ENCODE results near the gene MOCS1.

The MOCS1 gene

DNA sequence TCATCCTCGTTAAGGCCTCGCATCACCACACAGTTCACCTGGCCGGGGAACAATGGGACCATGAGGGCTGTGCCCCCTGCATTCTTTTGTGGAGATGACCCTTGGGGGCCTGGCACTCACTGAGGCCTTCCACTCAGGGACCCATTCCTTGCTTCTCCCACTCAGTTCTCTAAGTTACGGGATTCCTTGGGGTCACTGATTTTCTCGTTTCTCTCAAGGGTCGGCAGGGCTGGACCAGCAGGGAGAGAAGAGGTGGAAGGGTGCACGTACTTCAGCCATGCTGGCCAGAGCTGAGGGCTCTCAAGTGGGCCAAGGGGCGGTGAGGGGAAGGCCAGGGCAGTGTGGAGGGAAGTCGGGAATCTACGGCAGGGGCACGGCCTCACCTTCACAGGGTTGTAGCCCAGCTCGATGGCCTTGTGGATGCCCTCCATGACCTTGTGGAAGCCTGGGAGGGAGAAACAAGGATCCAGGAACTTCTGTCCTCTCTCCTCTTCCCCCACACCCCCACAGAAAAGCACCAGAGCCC lies 20.8 kb downstream of the MOCS1 start:
- WGBS (ENCODE audit: insufficient coverage, insufficient read length) = no CpG with 5 or more reads among the region's 12 CpGs
- DNase-seq (ENCODE audit: low read depth, low spot score) = no peak

DNA sequence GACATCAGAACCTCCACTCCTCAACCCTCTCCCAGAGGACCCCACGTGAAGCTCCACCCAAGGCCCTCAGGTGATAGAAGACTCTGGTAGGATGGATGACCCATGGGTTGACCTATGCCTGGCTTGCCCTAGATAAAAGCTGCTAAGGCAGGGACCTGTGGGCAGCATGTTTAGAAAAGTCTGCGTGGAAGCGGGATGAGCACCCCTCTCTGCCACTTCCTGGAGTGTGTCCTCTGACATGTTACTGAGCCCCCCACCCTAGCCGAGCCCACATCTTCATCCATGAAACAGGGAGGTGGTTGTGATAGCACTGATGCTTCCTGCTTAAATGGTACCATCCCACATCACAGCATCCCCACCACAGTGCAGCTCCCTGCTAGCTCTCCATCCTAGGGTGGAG lies 21.8 kb downstream of the MOCS1 start:
- WGBS (ENCODE audit: insufficient coverage, insufficient read length) = no CpG with 5 or more reads among the region's 4 CpGs
- H3K27me3 ChIP-seq (ENCODE audit: control insufficient read depth, insufficient read depth, low read length) = no peaks in the 10 kb centered on the region
- no peaks in the 10 kb centered on the region for H3K4me1 ChIP-seq (ENCODE audit: control insufficient read depth, insufficient read depth, low read length)
- no peak overlapping the region for H3K4me3 ChIP-seq (ENCODE audit: low read length)
- H3K27ac ChIP-seq (ENCODE audit: low read length) = no peak overlapping the region
- no peaks in the 10 kb centered on the region for H3K36me3 ChIP-seq (ENCODE audit: control insufficient read depth, insufficient read depth, low read length)
- H3K9me3 ChIP-seq (ENCODE audit: control insufficient read depth, insufficient read depth, low read length) = no peaks in the 10 kb centered on the region
- no peak for DNase-seq (ENCODE audit: low read depth, low spot score)

More for the DNA sequence above, 20.8 kb downstream of the MOCS1 start:
- no peaks in the 10 kb centered on the region for H3K4me1 ChIP-seq (ENCODE audit: control insufficient read depth, insufficient read depth, low read length)
- no peak overlapping the region for H3K4me3 ChIP-seq (ENCODE audit: low read length)
- no peaks in the 10 kb centered on the region for H3K36me3 ChIP-seq (ENCODE audit: control insufficient read depth, insufficient read depth, low read length)
- H3K27ac ChIP-seq (ENCODE audit: low read length) = no peak overlapping the region
- no peaks in the 10 kb centered on the region for H3K27me3 ChIP-seq (ENCODE audit: control insufficient read depth, insufficient read depth, low read length)
- no peaks in the 10 kb centered on the region for H3K9me3 ChIP-seq (ENCODE audit: control insufficient read depth, insufficient read depth, low read length)

DNA sequence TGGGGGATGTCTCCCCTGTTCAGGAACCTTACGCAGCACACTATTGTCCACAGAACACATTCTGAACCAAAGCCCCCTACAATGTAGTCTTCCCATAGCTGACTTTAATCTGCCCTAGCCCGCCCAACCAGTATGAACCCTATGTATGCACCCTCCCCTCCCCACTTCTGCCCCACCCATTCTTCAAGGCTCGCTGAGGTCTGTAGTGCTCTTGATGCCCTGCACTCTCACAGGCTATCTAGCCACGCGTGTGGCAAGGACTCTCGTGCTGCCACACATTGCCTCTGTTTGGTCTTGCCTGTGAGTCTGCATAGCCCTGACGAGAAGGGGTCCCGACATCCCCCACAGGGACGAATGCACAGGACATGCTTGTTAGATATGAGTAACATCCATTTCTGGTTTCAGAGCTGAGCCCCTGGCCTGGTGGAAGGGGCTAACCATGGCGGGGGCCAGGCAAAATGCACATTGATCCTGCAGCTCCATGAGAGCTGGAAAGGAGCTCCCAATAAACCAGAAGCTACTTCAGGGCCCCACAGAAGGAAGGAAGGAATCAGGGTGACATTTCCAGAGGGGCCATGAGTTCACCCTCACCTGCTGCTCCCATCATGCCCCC lies 22.6 kb downstream of the MOCS1 start:
- H3K27me3 ChIP-seq (ENCODE audit: control insufficient read depth, insufficient read depth, low read length) = no peaks in the 10 kb centered on the region
- H3K27ac ChIP-seq (ENCODE audit: low read length) = no peak overlapping the region
- no peak overlapping the region for H3K4me3 ChIP-seq (ENCODE audit: low read length)
- no CpG with 5 or more reads among the region's 10 CpGs for WGBS (ENCODE audit: insufficient coverage, insufficient read length)
- H3K9me3 ChIP-seq (ENCODE audit: control insufficient read depth, insufficient read depth, low read length) = no peaks in the 10 kb centered on the region
- H3K36me3 ChIP-seq (ENCODE audit: control insufficient read depth, insufficient read depth, low read length) = peaks cover under 1% of the 10 kb centered on the region
- no peaks in the 10 kb centered on the region for H3K4me1 ChIP-seq (ENCODE audit: control insufficient read depth, insufficient read depth, low read length)
- no peak for DNase-seq (ENCODE audit: low read depth, low spot score)

DNA sequence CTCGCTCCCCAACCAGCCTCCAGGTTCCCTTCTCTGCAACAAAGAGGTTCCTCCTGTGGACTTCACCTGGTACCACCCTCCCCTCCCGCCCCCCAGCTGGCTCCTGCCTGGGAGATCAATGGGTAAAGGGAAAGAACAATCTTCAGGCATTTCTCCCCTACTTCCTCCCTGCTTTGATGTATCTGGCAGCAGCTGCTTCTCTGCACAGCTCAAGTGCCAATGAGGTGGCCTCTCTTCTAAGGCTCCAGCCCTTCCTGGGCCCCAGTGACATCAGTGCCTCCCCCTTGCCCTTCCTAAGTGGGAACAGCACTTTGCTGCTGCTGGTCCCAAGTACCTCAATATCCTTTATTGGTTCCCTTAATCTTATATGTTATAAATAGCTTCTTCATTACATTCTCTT lies 23.5 kb downstream of the MOCS1 start:
- Histone ChIP-seq H3K4me3 (ENCODE audit: low read length) (no peak overlapping the region), H3K27me3 (ENCODE audit: control insufficient read depth, insufficient read depth, low read length) (no peaks in the 10 kb centered on the region), H3K4me1 (ENCODE audit: control insufficient read depth, insufficient read depth, low read length) (no peaks in the 10 kb centered on the region), H3K9me3 (ENCODE audit: control insufficient read depth, insufficient read depth, low read length) (no peaks in the 10 kb centered on the region), H3K36me3 (ENCODE audit: control insufficient read depth, insufficient read depth, low read length) (peaks cover 7% of the 10 kb centered on the region), H3K27ac (ENCODE audit: low read length) (no peak overlapping the region)
- WGBS (ENCODE audit: insufficient coverage, insufficient read length) = no CpG with 5 or more reads among the region's 2 CpGs
- DNase-seq (ENCODE audit: low read depth, low spot score) = no peak

DNA sequence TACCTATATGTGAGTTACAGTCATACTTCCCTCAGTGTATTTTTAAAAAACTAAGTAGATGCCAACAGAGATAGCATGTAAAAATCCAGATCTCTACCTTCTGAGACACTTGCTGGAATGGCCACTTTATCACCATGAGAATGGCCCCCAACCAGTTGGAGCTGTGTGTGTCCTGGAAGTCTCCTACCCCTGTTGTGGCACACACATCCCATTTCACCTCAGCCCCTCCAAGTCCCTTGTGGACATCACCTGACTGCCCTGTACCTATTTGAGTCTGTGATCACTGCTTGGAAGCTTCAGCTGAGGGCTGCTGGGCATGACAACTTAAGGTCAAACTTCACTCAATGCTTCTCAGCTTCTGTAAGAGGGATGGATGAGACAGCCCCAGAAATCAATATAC lies 24.1 kb downstream of the MOCS1 start:
- H3K9me3 ChIP-seq (ENCODE audit: control insufficient read depth, insufficient read depth, low read length) = no peaks in the 10 kb centered on the region
- H3K36me3 ChIP-seq (ENCODE audit: control insufficient read depth, insufficient read depth, low read length) = peaks cover 7% of the 10 kb centered on the region
- no peaks in the 10 kb centered on the region for H3K4me1 ChIP-seq (ENCODE audit: control insufficient read depth, insufficient read depth, low read length)
- no peak for DNase-seq (ENCODE audit: low read depth, low spot score)
- no peak overlapping the region for H3K27ac ChIP-seq (ENCODE audit: low read length)
- H3K4me3 ChIP-seq (ENCODE audit: low read length) = no peak overlapping the region
- H3K27me3 ChIP-seq (ENCODE audit: control insufficient read depth, insufficient read depth, low read length) = no peaks in the 10 kb centered on the region

DNA sequence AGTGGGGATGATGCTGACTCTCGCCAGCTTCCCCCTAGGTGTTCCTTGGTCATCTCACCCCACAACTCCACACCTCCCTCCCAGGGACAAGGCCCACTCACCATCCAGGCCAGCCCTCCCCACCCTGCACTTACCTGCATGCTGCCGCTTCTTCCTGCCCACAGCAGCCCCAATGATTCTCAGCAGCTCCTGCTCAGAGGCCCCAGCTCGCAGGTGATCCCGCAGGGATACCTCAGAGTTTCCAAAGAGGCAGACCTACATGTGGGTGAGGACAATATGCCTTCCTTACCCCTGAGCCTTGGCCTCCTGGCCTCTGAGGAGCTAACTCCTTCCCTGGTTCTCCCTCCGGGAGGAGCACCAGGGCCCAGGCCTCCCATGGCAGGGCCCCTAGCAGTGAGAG lies 24.6 kb downstream of the MOCS1 start:
- no peak for DNase-seq (ENCODE audit: low read depth, low spot score)
- Histone ChIP-seq H3K27me3 (ENCODE audit: control insufficient read depth, insufficient read depth, low read length) (no peaks in the 10 kb centered on the region), H3K36me3 (ENCODE audit: control insufficient read depth, insufficient read depth, low read length) (peaks cover 7% of the 10 kb centered on the region), H3K27ac (ENCODE audit: low read length) (no peak overlapping the region), H3K4me1 (ENCODE audit: control insufficient read depth, insufficient read depth, low read length) (no peaks in the 10 kb centered on the region), H3K9me3 (ENCODE audit: control insufficient read depth, insufficient read depth, low read length) (no peaks in the 10 kb centered on the region), H3K4me3 (ENCODE audit: low read length) (no peak overlapping the region)
- WGBS (ENCODE audit: insufficient coverage, insufficient read length) = no CpG with 5 or more reads among the region's 5 CpGs

DNA sequence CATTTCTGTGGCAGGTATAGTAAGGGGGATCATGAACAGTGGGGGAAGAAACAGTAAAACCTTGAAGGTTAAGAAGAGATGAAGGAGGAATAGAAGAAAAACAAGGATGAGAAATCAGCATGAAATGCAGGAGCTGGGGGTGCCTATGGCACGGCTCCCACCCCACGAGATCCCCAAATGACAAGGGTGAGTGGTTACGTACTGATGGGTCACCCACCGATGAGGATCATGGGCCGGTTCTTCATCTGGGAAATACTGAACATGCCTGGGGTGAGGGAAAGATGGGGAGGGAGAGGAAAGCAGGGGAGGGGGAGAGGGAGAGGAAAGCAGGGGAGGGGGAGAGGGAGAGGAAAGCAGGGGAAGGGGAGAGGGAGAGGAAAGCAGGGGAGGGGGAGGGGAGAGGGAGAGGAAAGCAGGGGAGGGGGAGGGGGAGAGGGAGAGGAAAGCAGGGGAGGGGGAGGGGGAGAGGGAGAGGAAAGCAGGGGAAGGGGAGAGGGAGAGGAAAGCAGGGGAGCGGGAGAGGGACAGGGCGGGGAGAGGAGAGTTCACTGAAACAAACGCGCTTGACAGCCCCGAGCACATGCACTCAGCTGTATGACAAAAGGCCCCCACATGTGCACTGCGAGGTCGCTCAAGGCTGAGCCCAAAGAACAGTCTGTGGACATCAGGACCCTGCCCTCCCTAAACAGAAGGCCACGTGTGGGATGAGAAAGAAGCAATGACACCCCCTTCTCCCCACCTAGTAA lies 25.3 kb downstream of the MOCS1 start:
- Histone ChIP-seq H3K36me3 (ENCODE audit: control insufficient read depth, insufficient read depth, low read length) (peaks cover 7% of the 10 kb centered on the region), H3K4me1 (ENCODE audit: control insufficient read depth, insufficient read depth, low read length) (no peaks in the 10 kb centered on the region)
- no CpG with 5 or more reads among the region's 13 CpGs for WGBS (ENCODE audit: insufficient coverage, insufficient read length)

DNA sequence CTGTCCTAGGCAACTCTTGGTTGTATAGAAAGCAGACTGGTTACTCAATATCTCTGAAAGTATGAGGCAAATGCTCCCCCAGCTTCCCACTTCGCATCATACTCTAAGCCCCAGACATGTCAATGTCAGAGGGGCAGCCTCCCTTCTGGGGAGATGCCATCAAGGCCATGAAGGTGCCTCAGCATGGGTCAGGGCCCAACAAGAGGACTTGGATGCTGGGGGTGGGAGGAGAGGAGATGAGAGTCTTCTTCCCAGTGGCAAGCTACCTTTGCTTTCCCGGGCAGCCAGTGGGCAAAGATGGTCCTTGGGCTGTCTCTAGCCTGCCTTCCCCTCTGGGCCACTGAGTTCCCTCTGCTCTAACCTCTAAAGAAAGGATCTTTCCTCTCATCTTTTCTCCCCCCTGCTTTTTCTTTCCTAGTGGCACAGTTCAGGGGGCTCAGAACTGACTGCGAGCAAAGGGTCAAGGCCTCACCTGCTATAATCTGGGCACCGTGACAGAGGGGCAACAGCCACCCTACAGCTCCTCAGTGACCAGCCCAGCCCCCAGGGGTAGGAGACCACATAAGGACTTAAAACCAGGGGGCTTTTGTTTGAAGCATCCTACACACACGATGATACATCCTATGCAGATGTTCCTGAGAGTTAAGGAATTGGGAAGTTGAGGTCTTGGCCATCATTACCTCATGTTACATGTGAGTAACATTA lies 26.2 kb downstream of the MOCS1 start:
- Histone ChIP-seq H3K9me3 (ENCODE audit: control insufficient read depth, insufficient read depth, low read length) (no peaks in the 10 kb centered on the region), H3K36me3 (ENCODE audit: control insufficient read depth, insufficient read depth, low read length) (peaks cover 7% of the 10 kb centered on the region), H3K27ac (ENCODE audit: low read length) (no peak overlapping the region), H3K27me3 (ENCODE audit: control insufficient read depth, insufficient read depth, low read length) (no peaks in the 10 kb centered on the region), H3K4me1 (ENCODE audit: control insufficient read depth, insufficient read depth, low read length) (no peaks in the 10 kb centered on the region), H3K4me3 (ENCODE audit: low read length) (no peak overlapping the region)
- no peak for DNase-seq (ENCODE audit: low read depth, low spot score)
- no CpG with 5 or more reads among the region's 5 CpGs for WGBS (ENCODE audit: insufficient coverage, insufficient read length)

More for the DNA sequence above, 25.3 kb downstream of the MOCS1 start:
- no peaks in the 10 kb centered on the region for H3K27me3 ChIP-seq (ENCODE audit: control insufficient read depth, insufficient read depth, low read length)
- H3K27ac ChIP-seq (ENCODE audit: low read length) = no peak overlapping the region
- no peak for DNase-seq (ENCODE audit: low read depth, low spot score)
- no peaks in the 10 kb centered on the region for H3K9me3 ChIP-seq (ENCODE audit: control insufficient read depth, insufficient read depth, low read length)
- H3K4me3 ChIP-seq (ENCODE audit: low read length) = no peak overlapping the region

DNA sequence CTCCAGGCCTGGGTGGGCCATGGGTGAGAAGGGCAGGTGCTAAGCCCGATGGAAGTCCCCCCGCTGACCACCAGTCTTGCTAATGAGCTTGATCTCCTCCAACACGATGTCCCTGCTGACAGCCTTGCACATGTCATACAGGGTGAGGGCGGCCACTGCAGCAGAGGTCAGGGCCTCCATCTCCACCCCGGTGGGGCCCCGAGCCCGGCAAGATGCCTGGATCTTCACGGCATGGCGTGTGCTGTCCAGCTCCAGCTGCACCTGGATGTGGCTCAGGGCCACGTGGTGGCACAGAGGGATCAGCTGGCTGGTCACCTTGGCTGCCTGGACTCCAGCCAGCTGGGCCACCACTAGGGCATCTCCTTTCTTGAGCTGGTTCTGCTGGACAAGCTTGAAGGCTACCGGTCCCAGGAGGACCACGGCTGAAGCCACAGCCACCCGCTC lies 27.9 kb downstream of the MOCS1 start:
- Histone ChIP-seq H3K36me3 (ENCODE audit: control insufficient read depth, insufficient read depth, low read length) (peaks cover 7% of the 10 kb centered on the region), H3K4me1 (ENCODE audit: control insufficient read depth, insufficient read depth, low read length) (no peaks in the 10 kb centered on the region), H3K9me3 (ENCODE audit: control insufficient read depth, insufficient read depth, low read length) (no peaks in the 10 kb centered on the region), H3K27me3 (ENCODE audit: control insufficient read depth, insufficient read depth, low read length) (no peaks in the 10 kb centered on the region), H3K27ac (ENCODE audit: low read length) (no peak overlapping the region), H3K4me3 (ENCODE audit: low read length) (no peak overlapping the region)
- WGBS (ENCODE audit: insufficient coverage, insufficient read length) = no CpG with 5 or more reads among the region's 13 CpGs
- DNase-seq (ENCODE audit: low read depth, low spot score) = no peak

DNA sequence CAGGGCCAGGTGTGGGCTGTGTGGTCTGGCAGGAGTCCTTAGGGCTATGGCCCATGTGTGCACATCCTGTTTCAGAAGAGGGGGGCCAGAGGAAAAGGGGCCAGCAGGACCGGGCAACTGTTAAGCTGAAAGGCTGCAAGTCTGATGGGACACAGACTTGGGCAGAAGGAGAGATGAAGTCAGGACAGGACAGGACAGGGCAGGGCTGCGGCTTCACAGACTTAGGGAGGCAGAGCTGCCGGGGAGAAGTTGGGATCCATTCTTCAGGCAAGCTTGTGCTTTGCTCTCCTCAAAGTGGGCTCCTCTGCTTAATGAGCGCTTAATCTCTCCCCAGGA lies 28.7 kb downstream of the MOCS1 start:
- H3K9me3 ChIP-seq (ENCODE audit: control insufficient read depth, insufficient read depth, low read length) = no peaks in the 10 kb centered on the region
- no peak for DNase-seq (ENCODE audit: low read depth, low spot score)
- no peak overlapping the region for H3K27ac ChIP-seq (ENCODE audit: low read length)
- no peaks in the 10 kb centered on the region for H3K4me1 ChIP-seq (ENCODE audit: control insufficient read depth, insufficient read depth, low read length)
- WGBS (ENCODE audit: insufficient coverage, insufficient read length) = no CpG with 5 or more reads among the region's 4 CpGs
- no peaks in the 10 kb centered on the region for H3K27me3 ChIP-seq (ENCODE audit: control insufficient read depth, insufficient read depth, low read length)
- peaks cover 7% of the 10 kb centered on the region for H3K36me3 ChIP-seq (ENCODE audit: control insufficient read depth, insufficient read depth, low read length)
- no peak overlapping the region for H3K4me3 ChIP-seq (ENCODE audit: low read length)

All from iPS DF 6.9 (cell line).